ENCODE data around the gene SRSF3.

GRCh38 chr6:36629784-36630183 is 35.6 kb downstream of the SRSF3 start:
- TF ChIP-seq PATZ1 (CRISPR knock-in tag; IDR thresholded peaks at IDR 0.05; ENCODE audit: borderline replicate concordance) (no peak), ZNF561 (CRISPR knock-in tag; conservative IDR thresholded peaks at IDR 0.05) (no peak), RNF2 (IDR thresholded peaks at IDR 0.05) (no peak), ZBTB40 (IDR thresholded peaks at IDR 0.05) (no peak), ZBTB40 (CRISPR knock-in tag; IDR thresholded peaks at IDR 0.05) (no peak)
